CD4-positive, alpha-beta T cell (primary cell): ENCODE data around the gene GAS7. TPM values are rescaled to one million over a fixed set of nuclear protein-coding genes. Genes with fewer than 3 reads are reported as not detected.

ENCODE experiments used
- ATAC-seq: fragments of 200-7000 bp; cut with Tn5 transposase; one replicate; pipeline ENCODE4 v1.10.0; 2022; ENCODE audit warnings: mild to moderate bottlenecking; ENCODE audit not compliant: poor library complexity
- CTCF ChIA-PET: fragments of 350-600 bp; sonication (Branson Sonifier 250); formaldehyde crosslinking; loops from one replicate; lab custom pipeline; 2021; ENCODE audit warnings: antibody characterized with exemption, inconsistent platforms; lab: Charles Lee
- POLR2A ChIA-PET: fragments of 350-600 bp; sonication (Branson Sonifier 250); formaldehyde crosslinking; loops from one replicate; lab custom pipeline; 2021; ENCODE audit warnings: antibody characterized with exemption, inconsistent platforms; lab: Charles Lee
- DNase-seq, 14 experiments: peaks; one replicate each; pipeline ENCODE4 v3.0.0-alpha.2; 2013 to 2020; ENCODE audit warnings: mixed read lengths in 2 of 14
- H3K27ac ChIP-seq, 2 donors: one replicate each; pipeline versions ENCODE4 v1.5.1 to v1.7.0; 2013; ENCODE audit warnings: low read length in 2 of 2, low read depth in 1 of 2, mild to moderate bottlenecking in 1 of 2
- H3K27me3 ChIP-seq, 2 experiments: 1 replicate in 1 of 2; 2 replicates in 1 of 2; pipeline versions ENCODE4 v1.6.1 to v1.7.0; 2013; ENCODE audit warnings: low read length in 2 of 2, control low read depth in 1 of 2, mild to moderate bottlenecking in 1 of 2, moderate library complexity in 1 of 2; ENCODE audit not compliant: insufficient read depth in 2 of 2, control insufficient read depth in 1 of 2
- H3K36me3 ChIP-seq: one replicate; pipeline ENCODE4 v1.6.1; 2013; ENCODE audit warnings: low read length, control low read depth; ENCODE audit not compliant: insufficient read depth
- H3K4me1 ChIP-seq: one replicate; pipeline ENCODE4 v1.6.1; 2013; ENCODE audit warnings: low read length, control low read depth; ENCODE audit not compliant: insufficient read depth
- H3K4me3 ChIP-seq: one replicate; pipeline ENCODE4 v1.5.1; 2013; ENCODE audit warnings: mild to moderate bottlenecking, low read length, moderate library complexity
- H3K9me3 ChIP-seq, 2 experiments: 1 replicate in 1 of 2; 2 replicates in 1 of 2; pipeline versions ENCODE4 v1.6.1 to v1.7.0; 2013; ENCODE audit warnings: low read length in 2 of 2, mild to moderate bottlenecking in 2 of 2, control low read depth in 1 of 2, moderate library complexity in 1 of 2; ENCODE audit not compliant: control insufficient read depth in 1 of 2, insufficient read depth in 1 of 2
- H3K27ac Mint-ChIP-seq: one replicate; pipeline ENCODE4 v1.8.0; 2020; ENCODE audit warnings: mixed read lengths
- H3K27me3 Mint-ChIP-seq: one replicate; pipeline ENCODE4 v1.8.0; 2021; ENCODE audit warnings: mixed read lengths
- H3K36me3 Mint-ChIP-seq: one replicate; pipeline ENCODE4 v1.8.0; 2021; ENCODE audit warnings: low read depth, mixed read lengths
- H3K4me1 Mint-ChIP-seq: one replicate; pipeline ENCODE4 v1.8.0; 2021; ENCODE audit warnings: low read depth, mixed read lengths
- H3K4me3 Mint-ChIP-seq: one replicate; pipeline ENCODE4 v1.8.0; 2020; ENCODE audit warnings: mild to moderate bottlenecking, mixed read lengths
- H3K9me3 Mint-ChIP-seq: one replicate; pipeline ENCODE4 v1.8.0; 2020; ENCODE audit warnings: mixed read lengths
- intact Hi-C, 2 experiments: fragments of 100-400 bp; cut with DNase I in 1 of 2; cut with micrococcal nuclease in 1 of 2; formaldehyde crosslinking; loops; one replicate each; pipeline versions ENCODE4 v1.15.1 to v1.9.0; 2023 to 2025; cut with DNase I, micrococcal nuclease
- total RNA-seq, 174 experiments: library from RNA in 2 of 174; stranded (reverse) in 2 of 174; gene quantifications; one replicate each; pipeline ENCODE4 v1.2.3 and lab custom pipeline; 2021 to 2026
- TF ChIP-seq, protein P1 (sequence below): fragments of 200-600 bp; IDR thresholded peaks from one replicate; pipeline ENCODE4 v1.8.0; 2022; ENCODE audit warnings: antibody characterized with exemption, mild to moderate bottlenecking

The GAS7 gene
- total RNA-seq, 2 experiments from 2014 or later = 1.8 to 3.4 TPM

DNA sequence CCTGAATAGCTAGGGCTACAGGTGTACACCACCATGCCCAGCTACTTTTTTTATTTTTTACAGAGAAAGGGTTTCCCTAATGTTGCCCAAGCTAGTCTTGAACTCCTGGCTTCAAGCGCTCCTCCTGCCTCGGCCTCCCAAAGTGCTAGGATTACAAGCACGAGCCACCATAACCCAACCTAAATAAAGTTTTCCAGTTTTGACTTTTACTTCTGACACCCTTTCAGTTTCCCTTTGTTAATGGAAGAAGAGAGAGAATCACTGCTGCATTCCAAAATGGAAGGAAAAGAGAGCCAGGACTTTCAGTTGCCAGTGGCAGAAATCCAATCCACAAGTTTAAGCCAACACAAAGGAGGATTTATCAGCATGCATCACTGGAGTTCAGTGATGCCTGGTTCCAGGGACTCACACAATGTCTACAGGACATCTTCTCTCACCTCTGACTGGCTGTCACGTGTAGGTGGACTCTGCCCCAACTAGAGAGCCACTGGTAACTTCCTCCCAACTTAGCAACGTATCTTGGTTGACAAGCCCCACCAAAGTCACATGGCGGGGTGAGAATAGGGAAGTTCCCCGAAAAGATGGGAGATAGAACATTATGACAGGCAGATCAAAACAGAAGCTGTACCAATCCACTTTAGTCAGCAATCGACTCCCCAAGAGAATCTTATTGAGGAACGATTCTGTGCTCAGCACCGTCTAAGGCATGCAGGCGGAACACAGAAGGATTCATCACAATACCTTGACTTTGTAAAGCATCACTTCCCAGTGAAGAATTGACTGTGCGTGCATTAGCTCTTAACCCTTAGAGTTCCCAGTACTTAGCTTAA is 46.5 kb downstream of the GAS7 start:
- Histone ChIP-seq H3K27ac (no peak overlapping the region), H3K4me3 (no peak overlapping the region), H3K9me3 (no peaks in the 10 kb centered on the region), H3K4me1 (no peaks in the 10 kb centered on the region), H3K36me3 (no peaks in the 10 kb centered on the region), H3K27me3 (no peaks in the 10 kb centered on the region)
- H3K4me3 Mint-ChIP-seq = no peak overlapping the region
- no peaks in the 10 kb centered on the region for H3K27me3 Mint-ChIP-seq
- intact Hi-C loops = no loop called here
- peaks cover 17% of the 10 kb centered on the region for H3K4me1 Mint-ChIP-seq
- no peaks in the 10 kb centered on the region for H3K9me3 Mint-ChIP-seq
- no peaks in the 10 kb centered on the region for H3K36me3 Mint-ChIP-seq
- no peak for ATAC-seq
- CTCF ChIA-PET = no interaction called here
- no peak overlapping the region for H3K27ac Mint-ChIP-seq
- TF ChIP-seq, protein P1, sequence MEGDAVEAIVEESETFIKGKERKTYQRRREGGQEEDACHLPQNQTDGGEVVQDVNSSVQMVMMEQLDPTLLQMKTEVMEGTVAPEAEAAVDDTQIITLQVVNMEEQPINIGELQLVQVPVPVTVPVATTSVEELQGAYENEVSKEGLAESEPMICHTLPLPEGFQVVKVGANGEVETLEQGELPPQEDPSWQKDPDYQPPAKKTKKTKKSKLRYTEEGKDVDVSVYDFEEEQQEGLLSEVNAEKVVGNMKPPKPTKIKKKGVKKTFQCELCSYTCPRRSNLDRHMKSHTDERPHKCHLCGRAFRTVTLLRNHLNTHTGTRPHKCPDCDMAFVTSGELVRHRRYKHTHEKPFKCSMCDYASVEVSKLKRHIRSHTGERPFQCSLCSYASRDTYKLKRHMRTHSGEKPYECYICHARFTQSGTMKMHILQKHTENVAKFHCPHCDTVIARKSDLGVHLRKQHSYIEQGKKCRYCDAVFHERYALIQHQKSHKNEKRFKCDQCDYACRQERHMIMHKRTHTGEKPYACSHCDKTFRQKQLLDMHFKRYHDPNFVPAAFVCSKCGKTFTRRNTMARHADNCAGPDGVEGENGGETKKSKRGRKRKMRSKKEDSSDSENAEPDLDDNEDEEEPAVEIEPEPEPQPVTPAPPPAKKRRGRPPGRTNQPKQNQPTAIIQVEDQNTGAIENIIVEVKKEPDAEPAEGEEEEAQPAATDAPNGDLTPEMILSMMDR = no peak
- POLR2A ChIA-PET = no interaction called here
- DNase-seq = peak in 3 of 14 experiments; percentile 33 to 75 (median 63)

DNA sequence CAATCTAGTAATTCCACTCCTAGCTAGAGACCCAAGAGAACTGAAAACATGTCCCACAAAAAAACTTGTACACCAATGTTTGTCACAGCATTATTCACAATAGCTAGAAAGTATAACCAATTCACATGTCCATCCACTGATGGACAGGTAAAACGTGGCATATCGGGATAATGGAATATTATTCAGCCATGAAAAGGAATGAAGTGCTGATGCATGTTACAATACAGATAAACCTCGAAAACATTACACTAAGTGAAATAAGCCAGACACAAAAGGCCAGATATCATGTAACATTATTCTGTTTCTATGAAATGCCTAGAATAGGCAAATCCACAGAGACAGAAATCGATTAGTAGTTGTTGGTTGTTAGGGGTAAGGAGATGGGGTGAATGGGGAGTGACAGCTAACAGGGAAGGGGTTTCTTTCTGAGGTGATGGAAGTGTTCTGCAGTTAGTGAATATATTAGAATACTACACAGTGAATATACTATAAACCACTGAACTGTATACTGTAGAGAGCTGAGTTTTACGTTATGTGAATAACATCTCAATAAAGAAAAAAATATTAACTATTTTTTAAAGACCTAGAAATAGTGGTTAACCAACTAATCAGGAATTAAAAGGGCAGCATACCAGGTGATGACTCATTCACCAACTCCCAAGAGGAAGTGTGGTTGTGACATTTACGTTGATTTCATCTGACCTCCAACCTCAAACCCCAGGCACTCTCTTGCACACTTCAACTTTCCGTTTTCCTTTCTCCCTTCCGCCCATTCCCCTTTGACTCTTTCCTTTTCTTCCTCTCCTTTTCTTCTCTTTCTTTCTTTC is 48.6 kb downstream of the GAS7 start:
- intact Hi-C loops = no loop called here
- CTCF ChIA-PET = no interaction called here
- H3K9me3 ChIP-seq = no peaks in the 10 kb centered on the region

DNA sequence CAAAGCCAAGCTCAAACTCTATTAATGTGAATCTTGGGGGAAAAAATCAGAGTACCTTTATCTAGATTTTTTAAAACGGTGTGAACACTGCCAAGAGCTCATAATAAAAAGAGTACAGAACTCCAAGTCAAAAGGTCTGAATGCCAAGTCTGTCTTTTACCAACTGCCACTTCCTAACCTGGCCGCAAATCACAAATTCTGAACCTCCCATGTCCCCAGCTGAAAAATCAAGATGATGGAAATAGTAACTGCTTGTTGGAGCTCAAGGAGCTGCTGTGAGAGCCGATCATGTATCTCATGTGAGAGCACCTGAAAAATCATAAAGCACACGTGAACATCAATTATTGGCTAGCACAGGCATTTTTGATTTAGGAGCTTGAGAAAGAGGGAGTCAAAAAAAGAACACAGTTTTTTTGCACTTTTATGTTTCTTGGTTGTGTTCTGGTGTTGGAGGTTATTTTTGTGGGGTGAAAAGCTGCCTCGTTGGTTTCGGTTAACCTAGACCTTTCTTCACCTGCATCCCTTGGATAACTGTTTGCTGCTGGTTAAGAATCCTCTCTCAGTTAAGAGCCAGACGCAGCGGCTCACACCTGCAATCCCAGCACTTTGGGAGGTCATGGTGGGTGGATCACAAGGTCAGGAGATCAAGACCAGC is 50.5 kb downstream of the GAS7 start:
- peaks cover 25% of the 10 kb centered on the region for H3K4me1 Mint-ChIP-seq

More for the DNA sequence above, 48.6 kb downstream of the GAS7 start:
- Mint-ChIP-seq H3K9me3 (no peaks in the 10 kb centered on the region), H3K27ac (no peak overlapping the region), H3K36me3 (no peaks in the 10 kb centered on the region), H3K27me3 (no peaks in the 10 kb centered on the region), H3K4me1 (peaks cover 23% of the 10 kb centered on the region), H3K4me3 (no peak overlapping the region)
- TF ChIP-seq, protein P1 = no peak
- Histone ChIP-seq H3K27me3 (no peaks in the 10 kb centered on the region), H3K4me3 (no peak overlapping the region), H3K4me1 (peaks cover 3% of the 10 kb centered on the region), H3K36me3 (no peaks in the 10 kb centered on the region), H3K27ac (no peak overlapping the region)
- peak in 3 of 14 experiments; percentile 66 to 68 (median 67) for DNase-seq
- POLR2A ChIA-PET = no interaction called here
- ATAC-seq = no peak

More for the DNA sequence above, 50.5 kb downstream of the GAS7 start:
- H3K27me3 ChIP-seq = no peaks in the 10 kb centered on the region
- H3K4me3 ChIP-seq = no peak overlapping the region
- Mint-ChIP-seq H3K9me3 (no peaks in the 10 kb centered on the region), H3K36me3 (no peaks in the 10 kb centered on the region), H3K4me3 (no peak overlapping the region), H3K27ac (no peak overlapping the region), H3K27me3 (no peaks in the 10 kb centered on the region)
- no peaks in the 10 kb centered on the region for H3K9me3 ChIP-seq
- TF ChIP-seq, protein P1 = no peak
- POLR2A ChIA-PET = no interaction called here
- ATAC-seq = no peak
- no peak for DNase-seq
- H3K36me3 ChIP-seq = no peaks in the 10 kb centered on the region
- no peak overlapping the region for H3K27ac ChIP-seq
- CTCF ChIA-PET = no interaction called here
- peaks cover 6% of the 10 kb centered on the region for H3K4me1 ChIP-seq
- intact Hi-C loops = no loop called here
